ENCODE measurements around the gene CTNNA2.

DNA sequence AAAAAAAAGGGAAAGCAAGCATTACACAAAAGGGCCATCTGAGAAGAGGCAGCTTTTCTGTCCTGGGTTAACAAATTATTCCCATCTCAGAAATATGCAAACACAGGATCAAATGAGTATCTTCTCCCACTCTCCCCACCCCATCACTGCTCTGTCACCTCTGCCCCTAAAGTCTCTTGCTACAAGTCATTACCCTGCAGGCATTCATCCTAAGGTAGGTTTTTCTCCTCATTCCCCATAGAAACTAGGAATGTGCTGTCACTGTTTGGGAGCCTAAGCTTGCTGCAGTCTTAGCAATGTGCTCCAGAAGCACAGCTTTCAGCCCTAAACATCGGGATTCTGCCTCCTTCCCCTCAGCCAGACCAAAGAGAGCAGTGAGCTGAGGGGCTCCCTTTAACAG lies 788.1 kb downstream of the CTNNA2 start:
- TF ChIP-seq, protein P1, sequence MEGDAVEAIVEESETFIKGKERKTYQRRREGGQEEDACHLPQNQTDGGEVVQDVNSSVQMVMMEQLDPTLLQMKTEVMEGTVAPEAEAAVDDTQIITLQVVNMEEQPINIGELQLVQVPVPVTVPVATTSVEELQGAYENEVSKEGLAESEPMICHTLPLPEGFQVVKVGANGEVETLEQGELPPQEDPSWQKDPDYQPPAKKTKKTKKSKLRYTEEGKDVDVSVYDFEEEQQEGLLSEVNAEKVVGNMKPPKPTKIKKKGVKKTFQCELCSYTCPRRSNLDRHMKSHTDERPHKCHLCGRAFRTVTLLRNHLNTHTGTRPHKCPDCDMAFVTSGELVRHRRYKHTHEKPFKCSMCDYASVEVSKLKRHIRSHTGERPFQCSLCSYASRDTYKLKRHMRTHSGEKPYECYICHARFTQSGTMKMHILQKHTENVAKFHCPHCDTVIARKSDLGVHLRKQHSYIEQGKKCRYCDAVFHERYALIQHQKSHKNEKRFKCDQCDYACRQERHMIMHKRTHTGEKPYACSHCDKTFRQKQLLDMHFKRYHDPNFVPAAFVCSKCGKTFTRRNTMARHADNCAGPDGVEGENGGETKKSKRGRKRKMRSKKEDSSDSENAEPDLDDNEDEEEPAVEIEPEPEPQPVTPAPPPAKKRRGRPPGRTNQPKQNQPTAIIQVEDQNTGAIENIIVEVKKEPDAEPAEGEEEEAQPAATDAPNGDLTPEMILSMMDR (conservative IDR thresholded peaks at IDR 0.05 in 1 of 2, IDR thresholded peaks at IDR 0.05 in 1 of 2; ENCODE audit: extremely low read depth in 1 of 2, insufficient read depth in 1 of 2, low read depth in 1 of 2, low read length in 2 of 2) = no peak
- TF ChIP-seq EZH2 (IDR thresholded peaks at IDR 0.05; ENCODE audit: borderline replicate concordance, low read length) = no peak

Data from mammary epithelial cell (primary cell).